Measurements from ENCODE around the gene GRPEL1.

- no peak for TF ChIP-seq CTCF (IDR thresholded peaks at IDR 0.05; ENCODE audit: low read depth, low read length, poor library complexity, severe bottlenecking)
- TF ChIP-seq EZH2phosphoT487 (IDR thresholded peaks at IDR 0.05; ENCODE audit: borderline replicate concordance, low read length): no peak
Measured at GRCh38 chr4:7026107-7026506, 41.8 kb downstream of the GRPEL1 start.
